Pancreas (tissue), 10 donors: ENCODE data around the gene DDX42. TPM values are rescaled to one million over a fixed set of nuclear protein-coding genes. Genes with fewer than 3 reads are reported as not detected.

ENCODE experiments used
- ATAC-seq, 4 donors: fragments of 200-7000 bp; cut with Tn5 transposase; one replicate each; pipeline versions ENCODE4 v1.8.0 to v1.9.1; 2020; ENCODE audit warnings: mild to moderate bottlenecking in 4 of 4, moderate library complexity in 4 of 4
- DNase-seq, 6 donors: peaks; one replicate each; pipeline ENCODE4 v3.0.0-alpha.2; 2020
- FAIRE-seq: peaks from 2 replicates; lab custom pipeline; 2012; peaks lifted over from hg19 to GRCh38; lab: Jason Lieb, UNC
- H3K27ac ChIP-seq, 4 donors: fragments of 200-600 bp; sonication (generic); 1 replicate in 3 of 4; 2 replicates in 1 of 4; pipeline versions ENCODE4 v1.5.0 to v1.8.0; 2020
- H3K27me3 ChIP-seq, 4 donors: fragments of 200-600 bp; one replicate each; pipeline ENCODE4 v1.8.0; 2021
- H3K36me3 ChIP-seq, 3 donors: fragments of 200-600 bp; sonication (generic) in 1 of 3; one replicate each; pipeline versions ENCODE4 v1.5.0 to v1.8.0; 2020 to 2021
- H3K4me1 ChIP-seq, 3 donors: fragments of 200-600 bp; one replicate each; pipeline ENCODE4 v1.8.0; 2021
- H3K4me3 ChIP-seq, 4 donors: fragments of 200-600 bp; sonication (generic) in 2 of 4; one replicate each; pipeline versions ENCODE4 v1.5.0 to v1.8.0; 2020 to 2021
- H3K9me3 ChIP-seq, 4 donors: fragments of 200-600 bp; one replicate each; pipeline ENCODE4 v1.8.0; 2021
- CTCF ChIP-seq, 4 donors: fragments of 200-600 bp; sonication (generic) in 3 of 4; IDR thresholded peaks; one replicate each; pipeline versions ENCODE4 v1.5.0 to v1.8.0; 2021; ENCODE audit warnings: antibody characterized with exemption in 4 of 4
- WGBS, 2 donors: extraction: QIAGEN DNeasy Blood & Tissue Kit; methylation state at CpG; one replicate each; pipeline ENCODE4 v1.1.7; 2013; 5-methylcytosine and 5-hydroxymethylcytosine counted together
- intact Hi-C, 3 donors: fragments of 100-400 bp; cut with DNase I; formaldehyde crosslinking; loops; one replicate each; pipeline versions ENCODE4 v1.11.1 to v1.14.2; 2022
- polyA plus RNA-seq, 2 donors: library from polyadenylated mRNA; stranded (reverse); fragments of 200-250 nt; gene quantifications; one replicate each; pipeline ENCODE4 v1.2.3, GENCODE V29; 2013
- total RNA-seq, 6 donors: library from RNA; stranded (reverse); fragmentation: NEBNext Ultra II Directional in 4 of 6; extraction: Animal tissue kit (Norgen Biotek cat#: 25700) in 4 of 6; gene quantifications; one replicate each; pipeline versions ENCODE4 v1.2.1 to v1.2.4, GENCODE V29; 2021 to 2023
- donor health status: healthy with polysubstance abuse.
- donor health status: DM: no; HTN: no; CAD: no; lungs with moderate emphysema.
- donor health status: DM: no; HTN: no; CAD: no.
- donor health status: control.
- donor health status: control.
- donor health status: Bipolar disorder and iron deficiency.
- donor health status: DM: yes; HTN: yes; CAD: no.
- donor health status: DM: no; HTN: no; CAD: no.
- donor health status: DM: no; HTN: no; CAD: no.
- donor health status: DM: yes; HTN: yes; CAD: no.

DDX42 gene
- total and polyA plus RNA-seq, 8 donors: 52.6 to 90.4 (median 75.3) TPM

DNA sequence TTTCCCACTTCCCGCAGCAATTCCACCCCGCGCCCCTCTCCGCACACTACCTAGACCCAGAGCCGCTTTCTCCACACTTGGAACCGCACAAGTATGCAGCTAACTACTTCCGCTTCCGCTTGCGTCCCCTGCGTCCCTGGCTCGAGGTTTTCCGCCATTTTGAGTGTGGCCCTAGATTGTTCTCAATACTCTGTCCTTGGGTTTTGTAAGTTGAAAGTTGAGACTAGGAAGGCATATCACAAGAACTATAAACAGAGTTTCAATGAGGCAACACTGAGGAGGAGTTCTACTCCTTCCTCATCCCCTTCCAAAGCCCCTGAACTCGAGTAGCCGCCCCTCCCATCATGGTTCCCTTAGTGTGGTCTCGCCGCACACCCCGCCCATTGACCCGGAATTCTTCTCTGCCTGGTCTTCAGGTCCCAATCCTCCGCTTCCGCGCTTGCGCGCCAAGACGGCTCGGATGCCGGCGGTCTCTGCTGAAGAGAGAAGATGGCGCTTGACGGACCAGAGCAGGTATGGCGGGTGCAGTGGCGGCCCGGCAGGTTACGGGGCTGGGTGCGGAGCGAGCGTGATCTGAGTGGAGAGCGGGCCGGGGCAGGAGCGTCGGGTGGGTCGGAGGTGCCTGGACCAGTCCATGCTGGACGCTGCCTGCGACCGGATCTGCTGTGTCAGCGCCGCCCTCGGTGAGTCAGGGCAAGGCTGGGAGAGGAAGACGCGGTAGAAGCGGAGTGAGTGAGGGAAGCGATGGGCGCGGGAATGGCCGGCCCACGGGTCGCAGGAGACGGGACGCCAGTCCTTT, 53.2 kb downstream of the DDX42 start, which contains the start of the genes FTSJ3 and PSMC5:
TSS of gene FTSJ3 (minus strand) at position 662 of the 799 bp plus-strand sequence. CDS start 761 bp downstream, outside the sequence.
TSS of gene PSMC5 (plus strand) at position 430 of the 799 bp plus-strand sequence. CDS start at position 490, 60 bp downstream.
- Histone ChIP-seq H3K4me1 (peaks cover 4 to 21% (median 21%) of the 10 kb centered on the region in 3 donors), H3K9me3 (no peaks in the 10 kb centered on the region), H3K4me3 (peak within 1 kb of the TSS; percentile 81 to 96 (median 93)), H3K27ac (peak within 1 kb of the TSS; percentile 73 to 91 (median 82)), H3K36me3 (peaks cover 0 to 55% (median 35%) of the 10 kb centered on the region in 3 donors), H3K27me3 (no peaks in the 10 kb centered on the region)
- FAIRE-seq: no peak
- intact Hi-C loops: no loop called here
- peak in 1 of 4 donors; percentile 32 for TF ChIP-seq CTCF (IDR thresholded peaks at IDR 0.05)
- 0% methylated on average over 58 of the region's 58 CpGs for WGBS, 2 donors
- peak; percentile 92 to 97 (median 95) for DNase-seq
- ATAC-seq: peak; percentile 94 to 97 (median 94)

DNA sequence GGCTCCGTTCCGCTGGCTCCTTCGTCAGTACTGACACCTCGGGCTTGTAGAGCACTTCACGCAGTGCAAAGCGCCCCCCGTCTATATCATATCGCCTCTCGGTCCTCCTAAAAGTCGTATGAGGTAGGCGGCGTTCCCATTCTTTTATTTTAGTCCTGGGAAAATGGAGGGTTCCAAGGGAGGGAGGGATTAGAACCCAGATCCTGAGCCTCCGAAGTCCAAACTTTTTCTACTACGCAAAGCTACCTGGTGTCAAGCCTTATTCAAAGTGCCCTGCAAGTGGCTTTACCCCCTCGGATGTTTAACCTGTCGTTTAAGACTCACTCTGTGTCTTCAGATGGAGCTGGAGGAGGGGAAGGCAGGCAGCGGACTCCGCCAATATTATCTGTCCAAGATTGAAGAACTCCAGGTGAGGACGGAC, 53.8 kb downstream of the DDX42 start:
- 1% methylated on average over 19 of the region's 19 CpGs for WGBS, 2 donors
- intact Hi-C loops: no loop called here
- ATAC-seq: no peak
- no peak for FAIRE-seq
- DNase-seq: no peak
- Histone ChIP-seq H3K9me3 (no peaks in the 10 kb centered on the region), H3K4me1 (peaks cover 4 to 21% (median 21%) of the 10 kb centered on the region in 3 donors), H3K27me3 (no peaks in the 10 kb centered on the region), H3K27ac (peak overlapping the region; percentile 73 to 91 (median 82)), H3K4me3 (peak overlapping the region; percentile 81 to 96 (median 93)), H3K36me3 (peaks cover 0 to 56% (median 41%) of the 10 kb centered on the region in 3 donors)
- TF ChIP-seq CTCF (IDR thresholded peaks at IDR 0.05): no peak

GRCh38 chr17:63828936-63829335, 55.0 kb downstream of the DDX42 start:
- no peak for FAIRE-seq
- peaks cover 4 to 21% (median 21%) of the 10 kb centered on the region in 3 donors for H3K4me1 ChIP-seq
- peaks cover 0 to 59% (median 41%) of the 10 kb centered on the region in 3 donors for H3K36me3 ChIP-seq
- no peak overlapping the region for H3K4me3 ChIP-seq
- ATAC-seq: no peak
- TF ChIP-seq CTCF (IDR thresholded peaks at IDR 0.05): no peak
- no peaks in the 10 kb centered on the region for H3K9me3 ChIP-seq
- 63 to 76% methylated on average over 3 of the region's 3 CpGs for WGBS, 2 donors
- DNase-seq: no peak
- no peaks in the 10 kb centered on the region for H3K27me3 ChIP-seq
- H3K27ac ChIP-seq: peak overlapping the region in 1 of 4 donors; percentile 8
- intact Hi-C loops: no loop called here

GRCh38 chr17:63830278-63830677, 56.3 kb downstream of the DDX42 start:
- Histone ChIP-seq H3K4me1 (peaks cover 4 to 21% (median 21%) of the 10 kb centered on the region in 3 donors), H3K4me3 (no peak overlapping the region), H3K9me3 (no peaks in the 10 kb centered on the region), H3K27me3 (no peaks in the 10 kb centered on the region), H3K36me3 (peaks cover 0 to 60% (median 48%) of the 10 kb centered on the region in 3 donors), H3K27ac (no peak overlapping the region)
- 87 to 95% methylated on average over 5 of the region's 5 CpGs for WGBS, 2 donors
- DNase-seq: no peak
- TF ChIP-seq CTCF (IDR thresholded peaks at IDR 0.05): no peak
- no peak for FAIRE-seq
- ATAC-seq: no peak
- intact Hi-C loops: no loop called here
